ENCODE results near the gene GRIN1.

GRIN1 gene

GRCh38 chr9:137138722-137139467, at the start of gene GRIN1:
GRIN1 (plus strand) TSS chr9:137139154; CDS start chr9:137139487, 333 bp downstream.
- DNase-seq, result no peak

GRCh38 chr9:137089232-137089947, 49.6 kb upstream of the GRIN1 start:
- no peak for DNase-seq

GRCh38 chr9:137095664-137096517, 43.1 kb upstream of the GRIN1 start:
- DNase-seq, result peak; percentile 86

- DNase-seq, result no peak
These were observed 42.0 kb upstream of the GRIN1 start for GRCh38 chr9:137096785-137097546.

GRCh38 chr9:137097761-137098462, 41.0 kb upstream of the GRIN1 start:
- DNase-seq, result no peak

- DNase-seq, result no peak
These were observed 39.7 kb upstream of the GRIN1 start for GRCh38 chr9:137099231-137099630.

- DNase-seq, result no peak
These were observed 35.6 kb upstream of the GRIN1 start for GRCh38 chr9:137103206-137103999.

GRCh38 chr9:137105814-137106661, 32.9 kb upstream of the GRIN1 start:
- DNase-seq, result no peak

- DNase-seq, result no peak
These were observed 32.2 kb upstream of the GRIN1 start for GRCh38 chr9:137106662-137107250.

GRCh38 chr9:137107312-137107921, 31.5 kb upstream of the GRIN1 start:
- no peak for DNase-seq

- DNase-seq, result no peak
These were observed 31.0 kb upstream of the GRIN1 start for GRCh38 chr9:137107982-137108381.

GRCh38 chr9:137108608-137109249, 30.2 kb upstream of the GRIN1 start:
- no peak for DNase-seq

GRCh38 chr9:137109250-137110146, 29.5 kb upstream of the GRIN1 start:
- no peak for DNase-seq

- no peak for DNase-seq
These were observed 28.6 kb upstream of the GRIN1 start for GRCh38 chr9:137110147-137110910.

GRCh38 chr9:137110911-137111787, 27.8 kb upstream of the GRIN1 start:
- DNase-seq, result no peak

Measured in stimulated activated CD4-positive, alpha-beta T cell treated with anti-CD3 and anti-CD28 coated beads, Interleukin-1b, Interleukin-23, amount 100 ng/mL, for 48 hours (primary cell).